DOHH2 (cell line): ENCODE data around the gene GTF3A.
A peak's percentile ranks its signal among the peaks of the same experiment; 100 is the strongest.

Experiments used
- H3F3A ChIP-seq: fragments of 200-600 bp; sonication (generic), shearing (Covaris generic); 2 replicates; pipeline ENCODE4 v1.6.0; 2016; ENCODE audit warnings: antibody characterized with exemption, mild to moderate bottlenecking; ENCODE audit not compliant: control insufficient read depth, insufficient read depth
- H3K27ac ChIP-seq: fragments of 200-600 bp; sonication (generic); 2 replicates; pipeline ENCODE4 v1.5.1; 2014; ENCODE audit warnings: low read depth, mild to moderate bottlenecking, low read length, moderate library complexity
- H3K27me3 ChIP-seq: fragments of 200-600 bp; sonication (generic); 2 replicates; pipeline ENCODE4 v1.6.1; 2014; ENCODE audit warnings: mild to moderate bottlenecking, low read length, mixed read lengths; ENCODE audit not compliant: control insufficient read depth
- H3K36me3 ChIP-seq: fragments of 200-600 bp; sonication (generic); 2 replicates; pipeline ENCODE4 v1.6.1; 2014; ENCODE audit warnings: mild to moderate bottlenecking, low read length, moderate library complexity, mixed read lengths; ENCODE audit not compliant: control insufficient read depth
- H3K4me1 ChIP-seq: fragments of 200-600 bp; sonication (generic); 2 replicates; pipeline ENCODE4 v1.6.1; 2014; ENCODE audit warnings: mild to moderate bottlenecking, low read length, mixed read lengths; ENCODE audit not compliant: control insufficient read depth
- H3K4me2 ChIP-seq: fragments of 200-600 bp; sonication (generic); 2 replicates; pipeline ENCODE4 v1.6.0; 2014; ENCODE audit warnings: mild to moderate bottlenecking, low read length, moderate library complexity
- H3K4me3 ChIP-seq: fragments of 200-600 bp; sonication (generic); 2 replicates; pipeline ENCODE4 v1.5.1; 2014; ENCODE audit warnings: mild to moderate bottlenecking, low read length, mixed read lengths
- H3K79me2 ChIP-seq: fragments of 200-600 bp; sonication (generic); 2 replicates; pipeline ENCODE4 v1.6.1; 2014; ENCODE audit warnings: mild to moderate bottlenecking, low read length, mixed read lengths; ENCODE audit not compliant: control insufficient read depth
- H3K9me2 ChIP-seq: fragments of 200-600 bp; sonication (generic); replicated peaks from 2 replicates; pipeline ENCODE4 v1.6.1; 2014; ENCODE audit warnings: mild to moderate bottlenecking, low read length, mixed read lengths; ENCODE audit not compliant: control insufficient read depth
- H3K9me3 ChIP-seq: fragments of 200-600 bp; sonication (generic); 2 replicates; pipeline ENCODE4 v1.6.1; 2014; ENCODE audit warnings: antibody characterized with exemption, low read length, mixed read lengths; ENCODE audit not compliant: control insufficient read depth, insufficient read depth
- H4K20me1 ChIP-seq: fragments of 200-600 bp; sonication (generic); 2 replicates; pipeline ENCODE4 v1.6.0; 2014; ENCODE audit warnings: low read depth, mild to moderate bottlenecking, antibody characterized with exemption, low read length, moderate library complexity; ENCODE audit not compliant: control insufficient read depth, insufficient read depth
- EZH2phosphoT487 ChIP-seq: fragments of 200-600 bp; sonication (generic); IDR thresholded peaks from 2 replicates; pipeline ENCODE4 v1.6.1; 2017; ENCODE audit warnings: borderline replicate concordance, mild to moderate bottlenecking, antibody characterized with exemption, low read length, moderate library complexity, mixed read lengths
- TF ChIP-seq, protein P1 (sequence below): fragments of 200-600 bp; sonication (generic); IDR thresholded peaks from one replicate; pipeline ENCODE4 v1.5.1; 2014; ENCODE audit warnings: antibody characterized with exemption, mild to moderate bottlenecking, low read depth, low read length; ENCODE audit not compliant: poor library complexity, severe bottlenecking

The GTF3A gene

DNA sequence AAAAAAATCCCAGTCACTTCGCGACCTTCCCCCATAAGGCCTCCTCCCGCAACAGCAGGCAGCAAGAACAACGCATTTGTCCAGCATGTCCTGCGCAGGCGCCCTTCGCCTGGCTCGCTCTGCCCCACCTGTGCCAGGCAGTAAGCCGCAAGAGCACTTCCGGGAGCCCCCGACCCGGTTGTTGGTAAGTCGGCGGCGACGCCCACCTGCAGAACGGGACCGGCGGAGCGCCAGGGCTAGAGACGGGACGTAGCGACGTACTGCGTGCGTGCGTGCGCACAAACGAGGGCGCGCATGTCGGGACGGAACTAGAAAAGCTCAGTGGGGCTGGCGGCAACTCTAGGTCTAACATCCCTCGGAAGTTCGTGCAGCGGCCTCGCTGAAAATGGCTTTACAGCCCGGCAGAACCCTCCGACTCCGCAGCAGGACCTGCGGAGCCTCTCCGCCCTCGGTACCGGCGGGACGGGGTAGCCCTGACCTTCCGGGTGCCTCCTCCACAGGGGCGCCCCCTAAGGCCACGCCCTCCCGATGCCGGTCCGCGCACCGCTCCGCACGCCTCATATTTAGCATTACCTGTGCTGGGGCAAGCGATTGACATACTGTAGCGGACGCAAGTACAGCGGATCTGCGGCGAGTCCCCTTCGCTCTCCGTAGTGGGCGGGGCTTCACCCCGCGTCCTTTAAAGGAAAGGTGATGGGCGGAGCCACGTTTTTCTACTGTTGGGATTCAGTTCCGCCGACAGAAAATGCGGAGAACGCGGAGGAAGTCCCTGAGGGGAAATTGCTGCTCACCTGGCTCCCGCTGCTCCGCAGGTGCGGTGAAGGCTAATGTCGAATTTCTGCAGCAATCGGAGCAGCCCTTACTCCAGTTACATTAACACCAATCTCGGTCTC is 25.8 kb downstream of the GTF3A start, which contains the start of gene MTIF3:
TSS of gene MTIF3 (minus strand) at position 629 of the 893 bp plus-strand sequence. CDS start 10,116 bp downstream, outside the sequence.
- Histone ChIP-seq H3K27me3 (no peaks in the 10 kb centered on the region), H4K20me1 (no peaks in the 10 kb centered on the region), H3F3A (peaks cover 15% of the 10 kb centered on the region), H3K79me2 (peaks cover 43% of the 10 kb centered on the region), H3K36me3 (peaks cover 3% of the 10 kb centered on the region; the same call in 1 of the 2 replicates), H3K4me1 (peaks cover 45% of the 10 kb centered on the region), H3K9me3 (no peaks in the 10 kb centered on the region), H3K27ac (peak within 1 kb of the TSS; percentile 91), H3K4me2 (peak within 1 kb of the TSS; percentile 79), H3K4me3 (peak within 1 kb of the TSS; percentile 74), H3K9me2 (no peaks in the 10 kb centered on the region)
- TF ChIP-seq EZH2phosphoT487: no peak
- TF ChIP-seq, protein P1, sequence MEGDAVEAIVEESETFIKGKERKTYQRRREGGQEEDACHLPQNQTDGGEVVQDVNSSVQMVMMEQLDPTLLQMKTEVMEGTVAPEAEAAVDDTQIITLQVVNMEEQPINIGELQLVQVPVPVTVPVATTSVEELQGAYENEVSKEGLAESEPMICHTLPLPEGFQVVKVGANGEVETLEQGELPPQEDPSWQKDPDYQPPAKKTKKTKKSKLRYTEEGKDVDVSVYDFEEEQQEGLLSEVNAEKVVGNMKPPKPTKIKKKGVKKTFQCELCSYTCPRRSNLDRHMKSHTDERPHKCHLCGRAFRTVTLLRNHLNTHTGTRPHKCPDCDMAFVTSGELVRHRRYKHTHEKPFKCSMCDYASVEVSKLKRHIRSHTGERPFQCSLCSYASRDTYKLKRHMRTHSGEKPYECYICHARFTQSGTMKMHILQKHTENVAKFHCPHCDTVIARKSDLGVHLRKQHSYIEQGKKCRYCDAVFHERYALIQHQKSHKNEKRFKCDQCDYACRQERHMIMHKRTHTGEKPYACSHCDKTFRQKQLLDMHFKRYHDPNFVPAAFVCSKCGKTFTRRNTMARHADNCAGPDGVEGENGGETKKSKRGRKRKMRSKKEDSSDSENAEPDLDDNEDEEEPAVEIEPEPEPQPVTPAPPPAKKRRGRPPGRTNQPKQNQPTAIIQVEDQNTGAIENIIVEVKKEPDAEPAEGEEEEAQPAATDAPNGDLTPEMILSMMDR: no peak

DNA sequence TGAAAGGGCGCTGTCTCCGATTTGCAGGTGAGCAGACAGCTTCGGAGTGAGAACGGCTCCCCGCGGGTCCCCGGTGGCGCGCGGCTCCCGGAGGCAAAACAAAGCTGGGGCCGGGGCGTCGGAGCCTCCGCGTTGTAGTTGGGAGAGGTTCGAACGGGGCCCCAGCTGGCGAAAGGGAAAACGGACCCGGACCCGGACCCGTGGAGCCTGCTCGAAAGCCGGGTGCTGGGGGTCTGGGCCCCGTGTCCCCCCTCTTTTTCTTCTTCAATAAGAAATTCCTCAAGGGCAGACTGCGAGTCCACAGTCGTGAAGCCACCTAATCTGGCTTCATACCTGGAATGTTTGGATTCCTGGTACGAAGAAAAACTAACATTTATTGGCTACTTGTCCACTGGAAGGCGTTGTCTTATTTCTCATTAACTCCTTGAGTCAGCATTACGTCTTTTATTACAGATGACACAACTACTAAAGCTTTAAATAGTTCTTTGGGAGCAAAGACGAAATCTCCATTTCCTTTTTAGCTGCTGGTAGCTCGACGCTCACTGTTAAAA is 26.6 kb downstream of the GTF3A start:
- TF ChIP-seq, protein P1: no peak
- no peak for TF ChIP-seq EZH2phosphoT487
- H3K27ac ChIP-seq: peak overlapping the region; percentile 91
- peaks cover 54% of the 10 kb centered on the region for H3K4me1 ChIP-seq

DNA sequence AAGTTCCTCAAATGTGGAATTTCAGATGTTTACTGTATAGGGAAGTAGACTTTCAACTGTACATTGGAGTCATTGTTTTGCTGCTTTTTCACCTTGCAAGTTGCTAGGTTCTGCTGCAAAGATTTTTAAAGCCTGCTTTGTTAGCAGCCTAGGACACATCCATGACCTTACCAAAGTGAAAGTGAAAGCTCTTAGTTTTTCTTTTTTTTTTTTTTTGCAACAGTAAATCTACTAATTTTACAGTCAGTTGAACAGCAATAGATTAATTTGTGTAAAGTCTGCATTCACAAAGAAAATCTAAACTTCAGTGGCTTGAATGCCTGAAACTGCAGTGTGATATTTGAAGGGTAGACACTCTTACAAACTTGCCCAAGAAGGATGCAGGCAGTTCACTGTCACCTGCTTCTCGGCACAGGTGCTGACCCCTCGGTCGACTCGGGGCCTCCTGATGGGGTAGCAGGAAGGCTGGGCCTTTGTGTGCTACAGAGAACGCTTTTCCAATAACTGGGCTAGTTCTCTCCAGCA is 31.0 kb downstream of the GTF3A start:
- no peaks in the 10 kb centered on the region for H3K9me2 ChIP-seq
- peaks cover 3% of the 10 kb centered on the region; the same call in 1 of the 2 replicates for H3K79me2 ChIP-seq
- no peaks in the 10 kb centered on the region for H4K20me1 ChIP-seq
- no peaks in the 10 kb centered on the region for H3K36me3 ChIP-seq
- no peak overlapping the region for H3K27ac ChIP-seq
- H3K4me3 ChIP-seq: peak overlapping the region; percentile 46
- no peaks in the 10 kb centered on the region for H3K27me3 ChIP-seq
- H3K9me3 ChIP-seq: no peaks in the 10 kb centered on the region
- TF ChIP-seq EZH2phosphoT487: no peak
- TF ChIP-seq, protein P1: no peak
- peaks cover 23% of the 10 kb centered on the region for H3K4me1 ChIP-seq
- peaks cover 11% of the 10 kb centered on the region for H3F3A ChIP-seq
- peak overlapping the region; percentile 58 for H3K4me2 ChIP-seq

More for the DNA sequence above, 26.6 kb downstream of the GTF3A start:
- H3K9me2 ChIP-seq: no peaks in the 10 kb centered on the region
- H3F3A ChIP-seq: peaks cover 15% of the 10 kb centered on the region
- H3K4me3 ChIP-seq: peak overlapping the region; percentile 74
- H3K9me3 ChIP-seq: no peaks in the 10 kb centered on the region
- H3K4me2 ChIP-seq: peak overlapping the region; percentile 79
- H3K79me2 ChIP-seq: peaks cover 38% of the 10 kb centered on the region
- no peaks in the 10 kb centered on the region for H3K27me3 ChIP-seq
- H4K20me1 ChIP-seq: no peaks in the 10 kb centered on the region
- H3K36me3 ChIP-seq: peaks cover 3% of the 10 kb centered on the region; the same call in 1 of the 2 replicates
